ENCODE measurements around the gene CYFIP2. TPM values are rescaled to one million over a fixed set of nuclear protein-coding genes. Genes with fewer than 3 reads are reported as not detected.

Gene CYFIP2
- total RNA-seq, 2 experiments from 2014 or later, result 271 to 287 TPM

- ATAC-seq (ENCODE audit: poor library complexity) (no peak), DNase-seq (peak in 2 of 14 experiments; percentile 30 to 66)
- H3K36me3 ChIP-seq (ENCODE audit: insufficient read depth, low read length), result peaks cover 83% of the 10 kb centered on the region
- ChIA-PET POLR2A (interaction anchor here (0.9 to 7.6 kb wide), 23 partner anchors 10 to 111 kb away, joined by 3 to 123 read pairs (median 4); partner anchors contain the start of genes CYFIP2, ITK and MED7), CTCF (interaction anchor here (0.7 to 2.4 kb wide), 20 partner anchors 9 to 105 kb away, joined by 3 to 8 read pairs (median 3); no protein-coding TSS in a partner anchor)
- Mint-ChIP-seq H3K4me1 (ENCODE audit: low read depth) (peaks cover 97% of the 10 kb centered on the region), H3K36me3 (ENCODE audit: low read depth) (peaks cover 87% of the 10 kb centered on the region), H3K27ac (peak overlapping the region; percentile 91), H3K27me3 (no peaks in the 10 kb centered on the region), H3K9me3 (no peaks in the 10 kb centered on the region), H3K4me3 (peak overlapping the region; percentile 74)
- H3K27ac ChIP-seq (ENCODE audit: low read depth in 1 of 2, low read length in 2 of 2), result peak overlapping the region; percentile 46 to 73
- intact Hi-C loops (cut with DNase I, micrococcal nuclease), result loop anchor here (1.0 to 5.0 kb wide), 8 partner anchors 13 to 106 kb away; partner anchors contain the start of genes CYFIP2 (in 1 of the 2) and ITK (in 1 of the 2)
- no peaks in the 10 kb centered on the region for H3K27me3 ChIP-seq (ENCODE audit: control insufficient read depth in 1 of 2, insufficient read depth in 2 of 2, low read length in 2 of 2)
- peak; percentile 73 for TF ChIP-seq CTCF (IDR thresholded peaks at IDR 0.05)
- H3K4me3 ChIP-seq (ENCODE audit: low read length), result no peak overlapping the region
- H3K4me1 ChIP-seq (ENCODE audit: insufficient read depth, low read length), result peaks cover 76% of the 10 kb centered on the region
- no peaks in the 10 kb centered on the region for H3K9me3 ChIP-seq (ENCODE audit: control insufficient read depth in 1 of 2, insufficient read depth in 1 of 2, low read length in 2 of 2)
Measured at GRCh38 chr5:157253547-157253946, 12.4 kb upstream of the CYFIP2 start.

GRCh38 chr5:157258450-157258849, 7.5 kb upstream of the CYFIP2 start:
- Histone ChIP-seq H3K27ac (ENCODE audit: low read depth in 1 of 2, low read length in 2 of 2) (no peak overlapping the region), H3K27me3 (ENCODE audit: control insufficient read depth in 1 of 2, insufficient read depth in 2 of 2, low read length in 2 of 2) (no peaks in the 10 kb centered on the region), H3K9me3 (ENCODE audit: control insufficient read depth in 1 of 2, insufficient read depth in 1 of 2, low read length in 2 of 2) (no peaks in the 10 kb centered on the region), H3K36me3 (ENCODE audit: insufficient read depth, low read length) (peaks cover 34% of the 10 kb centered on the region), H3K4me3 (ENCODE audit: low read length) (no peak overlapping the region), H3K4me1 (ENCODE audit: insufficient read depth, low read length) (peaks cover 56% of the 10 kb centered on the region)
- DNase-seq, result no peak
- no peaks in the 10 kb centered on the region for H3K27me3 Mint-ChIP-seq
- ChIA-PET POLR2A (interaction anchor here (1.4 to 6.8 kb wide), 6 partner anchors 10 to 115 kb away, joined by 3 to 93 read pairs (median 5); partner anchors contain the start of gene MED7), CTCF (interaction anchor here (0.5 to 1.2 kb wide), 2 partner anchors 14 to 25 kb away, joined by 3 read pairs; no protein-coding TSS in a partner anchor)
- peaks cover 84% of the 10 kb centered on the region for H3K4me1 Mint-ChIP-seq (ENCODE audit: low read depth)
- intact Hi-C loops (cut with DNase I, micrococcal nuclease), result no loop called here
- H3K27ac Mint-ChIP-seq, result peak overlapping the region; percentile 91
- peaks cover 39% of the 10 kb centered on the region for H3K36me3 Mint-ChIP-seq (ENCODE audit: low read depth)
- no peak overlapping the region for H3K4me3 Mint-ChIP-seq
- H3K9me3 Mint-ChIP-seq, result no peaks in the 10 kb centered on the region
- no peak for ATAC-seq (ENCODE audit: poor library complexity)
- no peak for TF ChIP-seq CTCF (IDR thresholded peaks at IDR 0.05)

GRCh38 chr5:157259699-157260098, 6.2 kb upstream of the CYFIP2 start:
- peaks cover 26% of the 10 kb centered on the region for H3K36me3 Mint-ChIP-seq (ENCODE audit: low read depth)
- peaks cover 84% of the 10 kb centered on the region for H3K4me1 Mint-ChIP-seq (ENCODE audit: low read depth)
- Histone ChIP-seq H3K27ac (ENCODE audit: low read depth in 1 of 2, low read length in 2 of 2) (no peak overlapping the region), H3K4me3 (ENCODE audit: low read length) (no peak overlapping the region), H3K36me3 (ENCODE audit: insufficient read depth, low read length) (peaks cover 21% of the 10 kb centered on the region), H3K4me1 (ENCODE audit: insufficient read depth, low read length) (peaks cover 53% of the 10 kb centered on the region), H3K27me3 (ENCODE audit: control insufficient read depth in 1 of 2, insufficient read depth in 2 of 2, low read length in 2 of 2) (no peaks in the 10 kb centered on the region), H3K9me3 (ENCODE audit: control insufficient read depth in 1 of 2, insufficient read depth in 1 of 2, low read length in 2 of 2) (no peaks in the 10 kb centered on the region)
- ATAC-seq (ENCODE audit: poor library complexity) (no peak), DNase-seq (no peak)
- peak overlapping the region; percentile 18 for H3K27ac Mint-ChIP-seq
- no peaks in the 10 kb centered on the region for H3K9me3 Mint-ChIP-seq
- CTCF ChIA-PET, result interaction anchor here (0.8 to 1.5 kb wide), 3 partner anchors 12 to 44 kb away, joined by 3 read pairs; no protein-coding TSS in a partner anchor
- H3K4me3 Mint-ChIP-seq, result peak overlapping the region; percentile 7
- POLR2A ChIA-PET, result interaction anchor here (1.2 to 9.6 kb wide), 5 partner anchors 9 to 103 kb away, joined by 3 to 123 read pairs (median 4); no protein-coding TSS in a partner anchor
- intact Hi-C loops (cut with DNase I, micrococcal nuclease), result no loop called here
- H3K27me3 Mint-ChIP-seq, result no peaks in the 10 kb centered on the region
- TF ChIP-seq CTCF (IDR thresholded peaks at IDR 0.05), result no peak

Data from CD4-positive, alpha-beta T cell (primary cell).